Cardiac muscle cell (in vitro differentiated cells and primary cell): Measurements from ENCODE around the gene CXXC4. TPM values are rescaled to one million over a fixed set of nuclear protein-coding genes. Genes with fewer than 3 reads are reported as not detected.

ENCODE experiments used
- DNase-seq, 2 donors: peaks; one replicate each; pipeline versions ENCODE4 v3.0.0 to v3.0.0-alpha.2; 2010 to 2017; ENCODE audit warnings: low read depth in 1 of 2, low spot score in 1 of 2
- H3K27ac ChIP-seq: fragments of 200-600 bp; sonication (generic); 2 replicates; pipeline ENCODE4 v1.5.1; 2016
- H3K27me3 ChIP-seq: fragments of 200-600 bp; sonication (generic); 2 replicates; pipeline ENCODE4 v1.6.0; 2016; ENCODE audit warnings: control low read depth
- H3K36me3 ChIP-seq: fragments of 200-600 bp; sonication (generic); 2 replicates; pipeline ENCODE4 v1.5.1; 2016; ENCODE audit warnings: control low read depth
- H3K4me1 ChIP-seq: fragments of 200-600 bp; sonication (generic); 2 replicates; pipeline ENCODE4 v1.8.1; 2017; ENCODE audit warnings: low read depth, mild to moderate bottlenecking, mixed run types
- H3K4me3 ChIP-seq: fragments of 200-600 bp; sonication (generic); 2 replicates; pipeline ENCODE4 v1.5.1; 2016; ENCODE audit warnings: mild to moderate bottlenecking
- H3K9me3 ChIP-seq: fragments of 200-600 bp; sonication (generic); 2 replicates; pipeline ENCODE4 v1.5.1; 2017; ENCODE audit warnings: low read depth, mild to moderate bottlenecking, control low read depth
- polyA plus RNA-seq: library from polyadenylated mRNA; unstranded; fragments of >200 nt; fragmentation: Nextera tagmentation; extraction: Ambion mirVana; gene quantifications from 2 replicates; pipeline ENCODE4 v1.2.1, GENCODE V29; 2016
- total RNA-seq: library from RNA; depleted of rRNA; stranded (reverse); fragments of >200 nt; gene quantifications from 2 replicates; pipeline ENCODE4 v1.2.3, GENCODE V29; 2016
- TF ChIP-seq, protein P1 (sequence below): IDR thresholded peaks from 2 replicates; pipeline ENCODE4 v1.5.1; 2012; ENCODE audit warnings: low read depth, mild to moderate bottlenecking, low read length

Gene CXXC4
- total and polyA plus RNA-seq, 2 experiments from 2014 or later: 10.6 to 20.2 TPM

DNA sequence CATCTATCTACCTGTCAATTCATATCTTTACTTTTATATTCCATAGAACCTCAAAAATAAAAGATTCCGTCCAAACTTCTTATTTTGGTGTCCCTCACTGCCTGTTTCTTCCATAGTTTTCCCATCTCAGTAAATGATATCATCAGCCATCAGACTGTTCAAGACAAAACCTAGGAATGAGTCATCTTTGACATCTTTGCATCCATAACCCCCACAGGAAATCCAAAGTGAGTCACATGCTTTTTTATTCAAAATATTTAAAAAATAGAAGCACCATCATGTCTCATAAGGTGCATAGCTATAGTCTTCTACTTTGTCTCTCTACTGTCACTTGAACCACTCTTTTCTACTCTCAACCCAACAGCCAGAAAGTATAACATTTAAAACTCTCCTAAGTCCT, 29.9 kb upstream of the CXXC4 start:
- Histone ChIP-seq H3K4me1 (no peaks in the 10 kb centered on the region), H3K27ac (no peak overlapping the region), H3K36me3 (no peaks in the 10 kb centered on the region), H3K9me3 (no peaks in the 10 kb centered on the region), H3K27me3 (no peaks in the 10 kb centered on the region), H3K4me3 (no peak overlapping the region)
- DNase-seq: no peak
- TF ChIP-seq, protein P1, sequence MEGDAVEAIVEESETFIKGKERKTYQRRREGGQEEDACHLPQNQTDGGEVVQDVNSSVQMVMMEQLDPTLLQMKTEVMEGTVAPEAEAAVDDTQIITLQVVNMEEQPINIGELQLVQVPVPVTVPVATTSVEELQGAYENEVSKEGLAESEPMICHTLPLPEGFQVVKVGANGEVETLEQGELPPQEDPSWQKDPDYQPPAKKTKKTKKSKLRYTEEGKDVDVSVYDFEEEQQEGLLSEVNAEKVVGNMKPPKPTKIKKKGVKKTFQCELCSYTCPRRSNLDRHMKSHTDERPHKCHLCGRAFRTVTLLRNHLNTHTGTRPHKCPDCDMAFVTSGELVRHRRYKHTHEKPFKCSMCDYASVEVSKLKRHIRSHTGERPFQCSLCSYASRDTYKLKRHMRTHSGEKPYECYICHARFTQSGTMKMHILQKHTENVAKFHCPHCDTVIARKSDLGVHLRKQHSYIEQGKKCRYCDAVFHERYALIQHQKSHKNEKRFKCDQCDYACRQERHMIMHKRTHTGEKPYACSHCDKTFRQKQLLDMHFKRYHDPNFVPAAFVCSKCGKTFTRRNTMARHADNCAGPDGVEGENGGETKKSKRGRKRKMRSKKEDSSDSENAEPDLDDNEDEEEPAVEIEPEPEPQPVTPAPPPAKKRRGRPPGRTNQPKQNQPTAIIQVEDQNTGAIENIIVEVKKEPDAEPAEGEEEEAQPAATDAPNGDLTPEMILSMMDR: no peak

DNA sequence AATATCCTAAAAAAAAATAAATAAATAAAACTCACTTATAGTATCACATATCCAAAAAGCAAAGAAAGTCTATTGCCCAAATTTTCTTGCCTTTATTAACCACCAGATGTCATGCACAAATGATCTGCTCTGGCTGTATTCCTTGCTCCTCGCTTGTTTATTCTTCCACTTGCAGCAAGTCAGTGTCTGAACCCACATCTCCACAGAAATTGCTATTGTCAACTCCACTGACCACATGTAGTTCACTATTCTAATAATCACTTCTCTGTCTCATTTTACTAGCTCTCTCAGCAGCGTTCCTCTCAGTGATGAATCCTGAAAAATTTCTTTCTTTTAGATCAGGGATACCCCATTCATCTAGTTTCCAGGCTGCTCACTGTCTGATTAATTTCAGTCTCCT, 29.3 kb upstream of the CXXC4 start:
- H3K9me3 ChIP-seq: no peaks in the 10 kb centered on the region
- TF ChIP-seq, protein P1: no peak
- H3K4me3 ChIP-seq: no peak overlapping the region
- H3K36me3 ChIP-seq: no peaks in the 10 kb centered on the region
- no peaks in the 10 kb centered on the region for H3K27me3 ChIP-seq
- H3K4me1 ChIP-seq: no peaks in the 10 kb centered on the region
- DNase-seq: no peak
- H3K27ac ChIP-seq: no peak overlapping the region

DNA sequence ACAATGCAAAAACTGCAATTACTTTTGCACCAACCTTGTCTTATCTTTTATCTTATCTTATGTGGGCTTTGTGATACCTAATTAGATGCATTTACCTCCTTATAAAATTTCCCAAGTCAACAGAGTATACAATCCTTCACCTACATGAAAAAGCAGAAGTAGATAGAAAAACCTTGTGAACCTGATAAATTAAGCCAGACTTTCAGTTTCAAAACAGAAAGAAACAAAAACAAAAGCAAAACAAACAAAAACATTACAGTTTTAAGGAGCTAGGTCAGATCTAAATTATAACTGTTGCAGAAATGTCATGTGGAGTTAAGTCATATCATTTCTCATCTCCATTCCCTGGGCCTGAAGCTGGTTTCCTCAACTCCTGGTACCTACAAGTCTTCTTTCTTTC, 24.9 kb upstream of the CXXC4 start:
- Histone ChIP-seq H3K27me3 (no peaks in the 10 kb centered on the region), H3K9me3 (no peaks in the 10 kb centered on the region), H3K36me3 (no peaks in the 10 kb centered on the region), H3K27ac (no peak overlapping the region), H3K4me1 (no peaks in the 10 kb centered on the region), H3K4me3 (no peak overlapping the region)
- DNase-seq: no peak
- TF ChIP-seq, protein P1: no peak

DNA sequence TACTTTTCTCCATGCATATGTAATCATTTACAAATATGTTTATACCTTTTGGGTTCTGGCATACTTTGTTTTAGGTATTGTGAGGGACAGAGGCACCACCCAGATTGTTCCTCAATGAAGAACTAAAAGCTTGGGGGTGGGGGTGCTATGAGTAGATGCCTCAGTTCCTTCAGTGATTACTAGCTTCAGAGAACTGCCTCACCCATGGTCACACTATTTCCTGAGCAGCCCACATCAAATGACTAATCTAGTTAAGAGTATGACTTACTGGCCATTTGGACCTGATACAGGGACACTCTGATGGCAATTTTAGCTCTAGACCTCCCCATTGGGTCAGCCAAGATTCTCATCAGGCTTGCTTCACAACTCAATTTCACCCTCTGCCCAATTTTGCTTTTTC, 22.2 kb upstream of the CXXC4 start:
- TF ChIP-seq, protein P1: no peak
- Histone ChIP-seq H3K4me1 (no peaks in the 10 kb centered on the region), H3K9me3 (no peaks in the 10 kb centered on the region), H3K36me3 (no peaks in the 10 kb centered on the region), H3K27me3 (no peaks in the 10 kb centered on the region), H3K27ac (no peak overlapping the region), H3K4me3 (no peak overlapping the region)
- no peak for DNase-seq

DNA sequence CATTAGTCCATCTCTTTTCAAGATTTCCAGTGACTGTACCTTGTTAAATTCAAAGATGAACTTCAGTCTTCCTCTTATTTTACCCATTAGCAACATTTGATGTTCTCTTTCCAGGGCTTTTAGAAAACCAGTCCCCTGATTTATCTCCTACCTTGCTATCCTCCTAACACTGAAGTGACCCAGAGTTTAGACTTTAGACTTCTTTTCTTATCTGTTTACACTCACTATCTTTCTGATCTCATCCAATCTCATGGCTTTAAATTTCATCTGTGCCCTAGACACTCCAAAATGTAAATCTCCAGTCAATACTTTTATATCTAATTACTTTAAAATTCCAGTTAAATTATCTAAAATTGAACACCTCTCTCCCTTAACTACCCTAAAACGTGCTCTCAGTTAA, 13.5 kb upstream of the CXXC4 start:
- no peaks in the 10 kb centered on the region for H3K27me3 ChIP-seq
- TF ChIP-seq, protein P1: no peak
- no peak overlapping the region for H3K4me3 ChIP-seq
- H3K4me1 ChIP-seq: peaks cover 2% of the 10 kb centered on the region
- H3K27ac ChIP-seq: no peak overlapping the region
- no peaks in the 10 kb centered on the region for H3K36me3 ChIP-seq
- DNase-seq: no peak
- no peaks in the 10 kb centered on the region for H3K9me3 ChIP-seq

DNA sequence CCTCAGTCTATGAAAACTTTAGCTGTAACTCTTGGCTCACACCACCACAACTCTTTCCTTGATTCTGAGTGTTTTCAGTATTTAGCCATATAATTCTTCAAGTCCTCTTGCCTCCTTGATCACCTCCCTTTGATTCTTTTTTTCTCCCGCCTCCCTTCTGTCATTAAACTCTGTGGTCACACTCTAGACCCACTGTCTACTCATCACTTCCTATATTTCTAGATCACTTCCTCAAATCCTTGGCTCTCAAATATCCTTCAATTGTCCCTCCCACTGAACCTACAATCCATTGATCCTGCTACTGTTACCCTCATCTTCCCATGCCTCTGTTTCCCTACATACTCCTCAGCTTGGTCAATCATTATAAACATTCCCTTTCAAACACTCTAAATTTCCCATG, 12.4 kb upstream of the CXXC4 start:
- H3K27ac ChIP-seq: no peak overlapping the region
- no peaks in the 10 kb centered on the region for H3K9me3 ChIP-seq
- TF ChIP-seq, protein P1: no peak
- no peaks in the 10 kb centered on the region for H3K36me3 ChIP-seq
- H3K4me1 ChIP-seq: peaks cover 7% of the 10 kb centered on the region
- no peak for DNase-seq
- H3K4me3 ChIP-seq: no peak overlapping the region
- H3K27me3 ChIP-seq: no peaks in the 10 kb centered on the region
